Caki2 (cell line): Measurements from ENCODE around the gene SERTAD4. TPM values are rescaled to one million over a fixed set of nuclear protein-coding genes. Genes with fewer than 3 reads are reported as not detected.

Experiments used
- DNase-seq: peaks from one replicate; pipeline ENCODE4 v3.0.0-alpha.2; 2015; ENCODE audit warnings: low read depth
- in situ Hi-C: cut with HindIII; loops from 2 replicates; pipeline ENCODE4 v1.10.0; 2016; ENCODE audit warnings: low sequenced_read_pairs, low pct_unique_long_range_greater_than_20kb, mixed read lengths
- total RNA-seq: library from RNA; depleted of rRNA; stranded (reverse); fragments of >200 nt; shearing (Covaris generic); gene quantifications from 2 replicates; pipeline ENCODE4 v1.2.3, GENCODE V29; 2014; ENCODE audit warnings: low replicate concordance

Gene SERTAD4
- total RNA-seq, 1 experiment from 2014 or later, result 0.95 TPM

- in situ Hi-C loops, result no loop called here
- no peak for DNase-seq
Observed at GRCh38 chr1:210228158-210228557, 4.4 kb upstream of the SERTAD4 start.

GRCh38 chr1:210230149-210230695 lies 2.4 kb upstream of the SERTAD4 start:
- DNase-seq, result no peak
- in situ Hi-C loops, result no loop called here

- in situ Hi-C loops, result no loop called here
- no peak for DNase-seq
Observed at GRCh38 chr1:210231846-210232510, 618 bp upstream of the SERTAD4 start.

- in situ Hi-C loops, result no loop called here
- DNase-seq, result no peak
Observed at GRCh38 chr1:210233216-210233494, 559 bp downstream of the SERTAD4 start.

GRCh38 chr1:210233495-210234328 lies 1.1 kb downstream of the SERTAD4 start:
- in situ Hi-C loops, result no loop called here
- DNase-seq, result peak; percentile 84

- no peak for DNase-seq
- in situ Hi-C loops, result no loop called here
Observed at GRCh38 chr1:210234329-210234757, 1.7 kb downstream of the SERTAD4 start.

GRCh38 chr1:210235363-210236053 lies 2.9 kb downstream of the SERTAD4 start:
- no peak for DNase-seq
- in situ Hi-C loops, result no loop called here

GRCh38 chr1:210236386-210236839 lies 3.8 kb downstream of the SERTAD4 start:
- in situ Hi-C loops, result no loop called here
- peak; percentile 55 for DNase-seq

- peak; percentile 62 for DNase-seq
Observed at GRCh38 chr1:210236840-210237409, 4.3 kb downstream of the SERTAD4 start.

GRCh38 chr1:210237479-210237878 lies 4.9 kb downstream of the SERTAD4 start:
- in situ Hi-C loops, result no loop called here
- DNase-seq, result no peak

More at GRCh38 chr1:210236840-210237409, 4.3 kb downstream of the SERTAD4 start:
- in situ Hi-C loops, result no loop called here

GRCh38 chr1:210237981-210238380 lies 5.4 kb downstream of the SERTAD4 start:
- in situ Hi-C loops, result no loop called here
- DNase-seq, result no peak

GRCh38 chr1:210239349-210240111 lies 6.9 kb downstream of the SERTAD4 start:
- in situ Hi-C loops, result no loop called here
- DNase-seq, result peak; percentile 78

- DNase-seq, result no peak
- in situ Hi-C loops, result no loop called here
Observed at GRCh38 chr1:210241121-210241520, 8.5 kb downstream of the SERTAD4 start.

- no peak for DNase-seq
- in situ Hi-C loops, result no loop called here
Observed at GRCh38 chr1:210244746-210245367, 12.3 kb downstream of the SERTAD4 start.

GRCh38 chr1:210246447-210246846 lies 13.9 kb downstream of the SERTAD4 start:
- in situ Hi-C loops, result no loop called here
- no peak for DNase-seq

- no peak for DNase-seq
- in situ Hi-C loops, result no loop called here
Observed at GRCh38 chr1:210248341-210248740, 15.7 kb downstream of the SERTAD4 start.

- no peak for DNase-seq
- in situ Hi-C loops, result no loop called here
Observed at GRCh38 chr1:210250665-210250997, 18.0 kb downstream of the SERTAD4 start.
